ENCODE results near the gene TLE4.

TLE4 gene

GRCh38 chr9:79684059-79684458, 112.3 kb downstream of the TLE4 start:
- no peaks in the 10 kb centered on the region; the same call in 1 of the 2 replicates for H3K4me1 ChIP-seq (ENCODE audit: low read length)
- H3K4me2 ChIP-seq (ENCODE audit: low read depth, low read length) = no peak overlapping the region
- no peaks in the 10 kb centered on the region for H3K36me3 ChIP-seq (replicated peaks; ENCODE audit: insufficient read depth, low read length)

GRCh38 chr9:79684711-79685575, 113.2 kb downstream of the TLE4 start:
- Histone ChIP-seq H3K4me1 (ENCODE audit: low read length) (no peaks in the 10 kb centered on the region; the same call in 1 of the 2 replicates), H3F3A (ENCODE audit: insufficient read depth, low read length) (no peaks in the 10 kb centered on the region), H3K9me3 (replicated peaks; ENCODE audit: insufficient read depth, low read length) (no peaks in the 10 kb centered on the region), H3K27ac (ENCODE audit: low read length) (no peak overlapping the region), H3K9ac (ENCODE audit: low read length) (no peak overlapping the region), H3K79me2 (ENCODE audit: low read length) (no peaks in the 10 kb centered on the region), H2AFZ (ENCODE audit: low read length) (no peak overlapping the region), H3K4me2 (ENCODE audit: low read depth, low read length) (no peak overlapping the region), H4K20me1 (ENCODE audit: insufficient read depth, low read length) (no peaks in the 10 kb centered on the region), H3K9me2 (replicated peaks; ENCODE audit: insufficient read depth, low read length) (no peaks in the 10 kb centered on the region), H3K4me3 (ENCODE audit: low read length) (no peak overlapping the region), H3K27me3 (replicated peaks; ENCODE audit: insufficient read depth, low read length) (no peaks in the 10 kb centered on the region), H3K36me3 (replicated peaks; ENCODE audit: insufficient read depth, low read length) (no peaks in the 10 kb centered on the region)
- no peak for DNase-seq
- no peak for TF ChIP-seq CTCF (IDR thresholded peaks at IDR 0.05; ENCODE audit: low read length)
- no peak for TF ChIP-seq EZH2 (optimal IDR thresholded peaks at IDR 0.05; ENCODE audit: low read depth, low read length)
- no peak for TF ChIP-seq EZH2phosphoT487 (IDR thresholded peaks at IDR 0.05; ENCODE audit: low read length)

More at GRCh38 chr9:79684059-79684458, 112.3 kb downstream of the TLE4 start:
- no peak for DNase-seq
- H3K9ac ChIP-seq (ENCODE audit: low read length) = no peak overlapping the region
- TF ChIP-seq EZH2phosphoT487 (IDR thresholded peaks at IDR 0.05; ENCODE audit: low read length) = no peak
- no peak for TF ChIP-seq EZH2 (optimal IDR thresholded peaks at IDR 0.05; ENCODE audit: low read depth, low read length)
- no peak for TF ChIP-seq CTCF (IDR thresholded peaks at IDR 0.05; ENCODE audit: low read length)
- H3K79me2 ChIP-seq (ENCODE audit: low read length) = no peaks in the 10 kb centered on the region
- no peaks in the 10 kb centered on the region for H3K9me3 ChIP-seq (replicated peaks; ENCODE audit: insufficient read depth, low read length)
- no peaks in the 10 kb centered on the region for H3F3A ChIP-seq (ENCODE audit: insufficient read depth, low read length)
- no peaks in the 10 kb centered on the region for H3K9me2 ChIP-seq (replicated peaks; ENCODE audit: insufficient read depth, low read length)
- H3K4me3 ChIP-seq (ENCODE audit: low read length) = no peak overlapping the region
- H2AFZ ChIP-seq (ENCODE audit: low read length) = no peak overlapping the region
- H3K27me3 ChIP-seq (replicated peaks; ENCODE audit: insufficient read depth, low read length) = no peaks in the 10 kb centered on the region
- H3K27ac ChIP-seq (ENCODE audit: low read length) = no peak overlapping the region
- no peaks in the 10 kb centered on the region for H4K20me1 ChIP-seq (ENCODE audit: insufficient read depth, low read length)

- H2AFZ ChIP-seq (ENCODE audit: low read length) = no peak overlapping the region
- no peaks in the 10 kb centered on the region; the same call in 1 of the 2 replicates for H3K4me1 ChIP-seq (ENCODE audit: low read length)
- H3F3A ChIP-seq (ENCODE audit: insufficient read depth, low read length) = no peaks in the 10 kb centered on the region
- no peaks in the 10 kb centered on the region for H4K20me1 ChIP-seq (ENCODE audit: insufficient read depth, low read length)
- H3K9ac ChIP-seq (ENCODE audit: low read length) = no peak overlapping the region
- no peaks in the 10 kb centered on the region for H3K9me3 ChIP-seq (replicated peaks; ENCODE audit: insufficient read depth, low read length)
- no peak for DNase-seq
- no peaks in the 10 kb centered on the region for H3K79me2 ChIP-seq (ENCODE audit: low read length)
- no peaks in the 10 kb centered on the region for H3K27me3 ChIP-seq (replicated peaks; ENCODE audit: insufficient read depth, low read length)
- H3K4me3 ChIP-seq (ENCODE audit: low read length) = no peak overlapping the region
- TF ChIP-seq CTCF (IDR thresholded peaks at IDR 0.05; ENCODE audit: low read length) (no peak), EZH2 (optimal IDR thresholded peaks at IDR 0.05; ENCODE audit: low read depth, low read length) (no peak), EZH2phosphoT487 (IDR thresholded peaks at IDR 0.05; ENCODE audit: low read length) (no peak)
- H3K27ac ChIP-seq (ENCODE audit: low read length) = no peak overlapping the region
- no peaks in the 10 kb centered on the region for H3K36me3 ChIP-seq (replicated peaks; ENCODE audit: insufficient read depth, low read length)
- H3K4me2 ChIP-seq (ENCODE audit: low read depth, low read length) = no peak overlapping the region
- H3K9me2 ChIP-seq (replicated peaks; ENCODE audit: insufficient read depth, low read length) = no peaks in the 10 kb centered on the region
Observed at GRCh38 chr9:79685577-79685976, 113.8 kb downstream of the TLE4 start.
